ENCODE data around the gene TNK2.

TNK2 gene

DNA sequence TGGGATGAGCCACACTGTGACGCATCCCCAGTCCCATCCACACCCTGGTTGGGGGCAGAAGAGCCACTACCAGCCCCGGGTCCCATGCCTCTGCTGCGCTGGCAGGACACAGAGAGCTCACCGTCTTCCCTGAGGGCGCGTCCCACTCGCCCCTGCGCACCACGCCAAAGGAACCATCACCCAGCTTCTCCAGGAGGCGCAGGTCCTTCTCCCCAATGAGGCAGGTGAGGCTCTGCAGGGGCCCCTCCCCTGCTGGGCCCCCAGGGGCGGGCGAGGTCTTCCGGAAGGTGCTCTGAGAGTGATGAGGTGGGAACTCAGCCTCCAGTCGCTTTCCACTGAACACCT, 23.7 kb downstream of the TNK2 start:
- no peak for TF ChIP-seq CTCF (conservative IDR thresholded peaks at IDR 0.05; ENCODE audit: low read length)
- H3K4me3 ChIP-seq (ENCODE audit: low read length): no peak overlapping the region
- no peak for DNase-seq (ENCODE audit: low read depth)

- no peak for TF ChIP-seq CTCF (conservative IDR thresholded peaks at IDR 0.05; ENCODE audit: low read length)
- no peak for DNase-seq (ENCODE audit: low read depth)
- no peak overlapping the region for H3K4me3 ChIP-seq (ENCODE audit: low read length)
These were observed 24.6 kb downstream of the TNK2 start for GRCh38 chr3:195883801-195884200.

GRCh38 chr3:195883160-195883559, 25.2 kb downstream of the TNK2 start:
- TF ChIP-seq CTCF (conservative IDR thresholded peaks at IDR 0.05; ENCODE audit: low read length): no peak
- H3K4me3 ChIP-seq (ENCODE audit: low read length): no peak overlapping the region
- no peak for DNase-seq (ENCODE audit: low read depth)

DNA sequence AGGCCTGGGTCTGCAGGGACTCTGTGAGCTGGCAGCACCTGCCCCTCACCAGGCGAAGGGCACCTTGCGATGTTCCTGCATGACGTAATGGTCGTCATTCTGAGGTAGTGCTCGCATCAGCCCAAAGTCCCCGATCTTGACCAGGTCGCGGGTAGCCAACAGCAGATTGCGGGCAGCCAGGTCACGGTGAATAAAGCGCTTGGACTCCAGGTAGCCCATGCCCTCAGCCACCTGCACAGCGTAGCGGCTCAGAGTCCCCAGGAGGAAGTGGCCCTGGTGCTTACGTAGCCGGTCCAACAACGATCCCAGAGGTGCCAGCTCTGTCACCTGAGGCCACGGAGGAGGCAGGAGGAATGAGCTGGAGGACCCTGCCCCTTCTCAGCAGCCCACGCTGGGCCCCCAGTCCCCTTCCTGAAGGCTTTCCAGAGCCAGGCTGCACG, 26.3 kb downstream of the TNK2 start:
- no peak for DNase-seq (ENCODE audit: low read depth)
- no peak overlapping the region for H3K4me3 ChIP-seq (ENCODE audit: low read length)
- TF ChIP-seq CTCF (conservative IDR thresholded peaks at IDR 0.05; ENCODE audit: low read length): no peak

DNA sequence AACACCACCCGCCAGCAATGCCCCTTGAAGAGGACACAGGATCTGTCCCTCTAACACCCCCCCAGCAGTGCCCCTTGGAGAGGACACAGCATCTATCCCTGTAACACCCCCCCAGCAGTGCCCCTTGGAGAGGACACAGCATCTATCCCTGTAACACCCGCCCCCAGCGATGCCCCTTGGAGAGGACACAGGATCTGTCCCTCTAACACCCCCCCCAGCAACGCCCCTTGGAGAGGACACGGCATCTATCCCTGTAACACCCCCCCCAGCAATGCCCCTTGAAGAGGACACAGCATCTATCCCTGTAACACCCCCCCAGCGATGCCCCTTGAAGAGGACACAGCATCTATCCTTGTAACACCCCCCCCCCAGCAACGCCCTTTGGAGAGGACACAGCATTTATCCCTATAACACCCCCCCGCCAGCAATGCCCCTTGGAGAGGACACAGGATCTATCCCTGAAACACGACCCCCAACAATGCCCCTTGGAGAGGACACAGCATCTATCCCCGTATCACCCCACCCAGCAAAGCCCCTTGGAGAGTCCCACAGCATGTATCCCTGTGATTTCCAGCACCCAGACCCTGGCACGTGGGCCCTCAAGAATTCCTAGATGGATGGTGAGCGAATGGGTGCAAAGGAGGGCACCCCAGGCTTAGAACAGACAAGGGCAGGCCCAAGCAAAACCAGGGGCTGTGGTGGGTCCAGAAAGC, 26.9 kb downstream of the TNK2 start:
- no peak for TF ChIP-seq CTCF (conservative IDR thresholded peaks at IDR 0.05; ENCODE audit: low read length)
- H3K4me3 ChIP-seq (ENCODE audit: low read length): no peak overlapping the region
- no peak for DNase-seq (ENCODE audit: low read depth)

DNA sequence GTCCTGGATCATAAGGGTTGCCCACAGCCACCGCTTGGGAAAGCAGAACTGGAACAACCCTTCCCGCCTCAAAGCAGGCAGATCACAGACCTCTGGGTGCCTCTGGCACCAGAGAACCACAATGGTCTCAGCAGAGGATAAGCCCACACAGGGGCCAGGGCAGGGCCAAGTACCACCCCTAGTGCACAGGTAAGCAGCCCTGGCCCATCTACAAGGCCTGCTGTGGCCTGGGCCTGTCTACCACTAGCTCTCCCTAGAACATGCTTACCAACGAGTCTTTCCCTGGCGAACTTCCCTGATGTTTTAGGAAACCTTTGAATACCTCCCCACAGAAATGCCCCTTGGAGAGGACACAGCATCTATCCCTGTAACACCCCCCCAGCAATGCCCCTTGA, 28.3 kb downstream of the TNK2 start:
- H3K4me3 ChIP-seq (ENCODE audit: low read length): no peak overlapping the region
- no peak for DNase-seq (ENCODE audit: low read depth)
- no peak for TF ChIP-seq CTCF (conservative IDR thresholded peaks at IDR 0.05; ENCODE audit: low read length)

DNA sequence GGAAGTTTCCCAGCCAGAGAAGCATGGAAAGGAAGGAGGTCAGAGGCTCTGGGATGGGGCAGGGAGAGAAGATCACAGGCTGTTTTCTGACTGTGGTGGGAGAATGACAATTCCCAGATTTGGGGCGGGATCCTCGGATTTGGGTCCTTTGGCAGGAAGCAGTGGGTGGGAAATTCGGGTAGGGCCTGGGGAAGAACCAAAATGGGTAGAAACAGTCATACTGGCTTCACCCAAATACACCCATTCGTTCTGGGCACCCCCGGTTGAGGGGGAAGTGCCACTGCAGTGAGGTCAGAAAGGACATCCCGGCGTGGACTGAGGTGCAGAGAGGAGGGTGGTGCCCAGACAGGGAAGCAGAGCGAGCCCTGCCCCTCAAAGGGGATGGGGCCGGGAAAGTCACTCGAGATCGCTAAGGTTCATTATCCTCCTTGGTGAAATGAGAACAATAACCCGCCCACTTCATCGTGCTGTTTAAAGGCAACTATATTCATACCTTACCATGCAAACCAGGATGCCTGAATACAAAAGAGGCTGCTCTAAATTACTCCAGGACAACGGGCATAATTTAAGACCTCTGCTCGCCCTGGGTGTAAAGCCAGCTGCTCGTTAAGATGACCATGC, 28.8 kb downstream of the TNK2 start:
- H3K4me3 ChIP-seq (ENCODE audit: low read length): no peak overlapping the region
- no peak for TF ChIP-seq CTCF (conservative IDR thresholded peaks at IDR 0.05; ENCODE audit: low read length)
- DNase-seq (ENCODE audit: low read depth): no peak
